GM21619 (cell line): ENCODE data around the gene TMEM255B.

Experiments
- ATAC-seq: cut with Tn5 transposase; IDR thresholded peaks from one replicate; pipeline ENCODE4 v1.9.1; 2021; ENCODE audit not compliant: unreplicated experiment

The TMEM255B gene

DNA sequence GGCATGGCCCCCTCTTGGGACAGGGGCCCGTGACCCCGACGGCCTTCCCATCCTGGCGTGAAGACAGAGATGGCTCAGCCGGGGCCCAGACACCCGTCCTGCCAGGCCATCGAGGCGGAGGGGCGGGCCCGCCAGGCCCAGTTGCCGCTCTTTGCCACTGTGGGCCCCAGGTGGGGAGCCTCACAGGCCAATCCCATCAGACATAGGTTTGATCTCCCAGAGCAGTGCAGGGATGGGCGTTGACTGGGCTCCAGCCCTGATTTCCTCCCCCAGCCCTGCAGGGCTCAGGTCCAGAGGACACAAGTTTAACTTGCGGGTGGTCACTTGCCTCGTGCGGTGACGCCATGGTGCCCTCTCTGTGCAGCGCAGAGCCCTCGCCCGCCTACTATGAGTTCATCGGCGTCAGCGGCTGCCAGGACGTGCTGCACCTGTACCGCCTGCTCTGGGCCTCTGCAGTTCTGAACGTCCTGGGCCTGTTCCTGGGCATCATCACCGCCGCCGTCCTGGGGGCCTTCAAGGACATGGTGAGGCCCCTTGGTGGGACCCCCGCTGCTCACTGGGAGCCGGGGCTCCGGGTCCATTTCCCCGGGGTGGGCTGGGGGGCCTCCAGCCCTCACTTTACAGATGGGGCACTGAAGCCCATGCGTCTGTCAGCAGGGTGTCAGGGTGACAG lies 42.4 kb downstream of the TMEM255B start:
- ATAC-seq: no peak

DNA sequence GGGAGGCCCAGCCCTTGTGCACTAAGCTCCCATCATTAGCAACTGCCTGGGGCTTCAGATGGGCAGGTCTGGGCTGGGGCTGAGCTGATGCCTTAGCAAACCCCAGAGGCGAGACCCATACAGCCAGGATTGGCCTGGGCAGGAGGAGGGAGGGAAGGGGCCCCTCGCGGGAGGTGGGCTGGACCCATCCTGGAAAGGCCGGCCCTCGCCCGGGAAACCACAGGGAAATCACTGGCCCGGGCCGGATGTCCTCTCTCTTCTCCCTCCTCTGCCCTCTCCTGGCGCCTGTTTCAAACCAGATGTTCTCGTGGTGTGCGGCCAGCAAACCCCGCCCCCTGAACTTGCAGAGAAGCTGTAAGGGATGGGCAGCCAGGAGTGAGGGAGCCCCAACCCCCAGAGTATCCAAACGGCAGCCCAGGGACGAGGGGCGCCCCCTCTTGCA lies 43.1 kb downstream of the TMEM255B start:
- no peak for ATAC-seq

DNA sequence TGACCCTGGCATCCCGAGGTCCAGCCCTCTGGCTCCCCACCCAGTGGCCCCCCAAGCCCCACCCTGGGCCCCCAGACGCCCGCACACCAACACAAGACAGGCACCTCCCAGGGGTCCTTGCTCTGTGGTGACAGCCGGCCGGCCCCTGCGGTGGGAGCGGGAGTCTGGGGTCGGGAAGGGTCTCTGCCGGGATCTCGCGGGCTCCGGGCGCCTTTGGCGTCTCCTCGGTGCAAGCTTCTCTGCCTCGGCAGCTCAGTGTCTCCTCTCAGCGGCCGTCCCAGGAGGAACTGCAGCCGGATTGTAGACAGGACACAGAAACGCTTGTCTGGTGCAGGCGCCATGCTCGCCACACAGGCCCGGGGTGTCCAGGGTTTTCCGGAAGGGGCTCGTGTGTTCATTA lies 43.7 kb downstream of the TMEM255B start:
- ATAC-seq: no peak

DNA sequence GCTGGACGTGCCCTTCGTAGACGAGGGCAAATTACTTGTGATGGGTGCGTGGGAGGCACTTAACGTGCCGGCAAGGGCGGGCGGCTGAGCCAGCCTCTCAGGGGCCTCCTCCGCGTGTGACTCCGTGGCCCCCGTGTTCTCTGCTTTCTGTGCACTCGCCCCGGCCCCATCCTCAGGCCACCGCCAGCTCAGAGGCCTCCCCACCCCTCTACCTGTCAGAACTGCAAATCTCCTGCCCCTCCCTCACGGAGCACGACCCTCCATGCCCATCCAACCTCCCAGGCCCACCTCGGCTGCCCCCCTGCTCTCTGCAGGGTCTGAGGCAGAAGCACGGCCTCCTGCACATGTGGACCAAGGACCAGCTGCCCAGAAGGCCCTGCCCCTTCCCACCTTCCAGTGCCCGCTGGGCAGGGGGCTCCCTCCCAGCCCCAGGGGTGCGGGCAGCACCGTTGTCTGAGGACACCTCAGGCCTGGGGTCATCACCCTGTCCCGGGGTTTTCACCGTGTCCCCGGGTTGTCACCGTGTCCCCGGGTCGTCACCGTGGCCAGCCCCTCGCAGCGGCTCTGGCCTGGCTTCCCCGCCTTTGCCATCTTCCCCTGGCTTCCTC lies 44.5 kb downstream of the TMEM255B start:
- ATAC-seq: no peak

DNA sequence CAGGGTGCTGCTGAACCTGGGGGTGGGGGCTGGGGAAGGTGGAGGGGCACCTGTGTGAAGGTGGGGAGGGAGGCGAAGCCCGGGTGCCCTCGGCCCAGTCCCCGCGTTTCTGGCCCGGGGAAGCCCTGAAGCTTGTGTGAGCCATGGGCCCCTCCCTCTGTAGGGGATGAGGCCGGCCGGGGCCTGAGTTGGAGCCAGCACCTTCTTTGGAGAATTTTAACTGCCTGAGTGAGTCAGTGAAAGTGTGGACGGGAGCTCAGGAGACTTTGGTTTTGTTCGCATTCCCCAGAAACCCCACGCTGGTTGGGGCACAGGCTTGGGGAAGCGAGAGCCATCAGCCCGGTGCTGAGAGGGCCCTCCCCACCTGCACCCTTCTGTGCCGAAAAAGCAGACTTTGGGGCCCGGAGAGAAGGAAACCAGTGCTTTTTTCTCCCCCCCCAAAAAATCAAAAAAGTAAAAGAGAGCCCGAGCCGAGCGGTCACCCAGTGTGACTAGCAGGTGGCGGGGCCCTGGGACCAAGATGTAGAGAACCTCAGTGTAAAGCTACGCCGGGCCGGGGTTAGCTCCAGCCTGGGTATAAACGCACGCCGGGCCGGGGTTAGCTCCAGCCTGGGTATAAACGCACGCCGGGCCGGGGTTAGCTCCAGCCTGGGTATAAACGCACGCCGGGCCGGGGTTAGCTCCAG lies 45.1 kb downstream of the TMEM255B start:
- ATAC-seq: no peak

DNA sequence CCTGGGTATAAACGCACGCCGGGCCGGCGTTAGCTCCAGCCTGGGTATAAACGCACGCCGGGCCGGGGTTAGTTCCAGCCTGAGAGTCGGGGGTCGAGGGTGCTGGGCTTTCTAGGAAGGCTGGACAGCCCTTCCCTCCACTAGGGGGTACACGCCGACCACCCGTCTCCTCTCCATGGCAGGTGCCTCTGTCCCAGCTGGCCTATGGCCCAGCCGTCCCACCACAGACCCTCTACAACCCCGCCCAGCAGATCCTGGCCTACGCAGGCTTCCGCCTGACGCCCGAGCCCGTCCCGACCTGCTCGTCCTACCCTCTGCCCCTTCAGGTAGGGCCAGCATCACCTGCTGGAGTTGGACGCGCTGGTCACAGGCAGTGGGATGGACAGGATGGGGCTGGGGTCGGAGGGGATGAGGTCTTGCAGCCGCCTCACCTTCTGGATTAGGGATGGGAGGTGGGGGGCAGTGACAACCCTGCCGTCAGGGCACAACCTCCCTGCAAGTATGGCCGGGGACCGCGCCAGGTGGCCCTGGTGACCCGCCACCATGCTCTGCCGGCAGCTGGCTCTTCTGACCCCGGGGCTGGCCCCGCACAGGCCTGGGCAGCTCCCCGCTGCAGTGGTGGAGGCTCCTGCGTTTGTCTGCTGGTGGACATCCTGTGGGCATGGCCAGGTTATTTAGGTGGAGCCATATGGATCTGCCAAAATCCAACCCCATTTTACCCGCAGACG lies 45.8 kb downstream of the TMEM255B start:
- ATAC-seq: no peak

DNA sequence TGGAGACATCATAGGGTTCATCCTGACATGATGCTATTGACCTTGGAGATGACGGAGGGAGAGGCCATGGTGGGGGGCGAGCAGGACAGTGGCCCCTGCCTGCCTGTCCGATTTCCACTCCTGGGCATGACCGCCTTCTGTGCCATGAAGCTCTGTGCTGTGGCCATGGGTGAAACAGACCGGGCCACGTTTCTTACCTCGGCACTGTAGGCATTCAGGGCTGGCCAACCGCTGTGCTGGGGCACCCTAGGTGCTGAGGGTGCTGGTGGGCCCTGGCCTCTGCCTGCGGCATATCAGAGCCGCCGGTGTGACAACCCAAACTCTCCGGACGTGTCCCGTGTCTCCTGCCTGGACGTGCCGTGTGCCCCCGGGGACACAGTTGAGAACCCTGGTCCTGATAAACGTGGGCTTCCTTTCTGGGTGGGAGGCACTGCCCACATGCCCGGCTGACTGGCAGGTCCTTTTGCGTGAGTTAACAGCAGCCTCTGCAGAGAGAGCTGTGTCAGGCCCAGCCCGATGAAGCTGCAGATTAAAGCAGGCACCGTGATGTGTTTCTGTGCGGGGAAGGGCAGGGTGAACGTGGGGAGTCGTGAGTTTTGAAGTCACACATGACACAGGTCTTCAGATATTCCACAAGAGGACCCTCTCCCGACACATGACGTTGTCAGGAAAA lies 46.5 kb downstream of the TMEM255B start:
- no peak for ATAC-seq

DNA sequence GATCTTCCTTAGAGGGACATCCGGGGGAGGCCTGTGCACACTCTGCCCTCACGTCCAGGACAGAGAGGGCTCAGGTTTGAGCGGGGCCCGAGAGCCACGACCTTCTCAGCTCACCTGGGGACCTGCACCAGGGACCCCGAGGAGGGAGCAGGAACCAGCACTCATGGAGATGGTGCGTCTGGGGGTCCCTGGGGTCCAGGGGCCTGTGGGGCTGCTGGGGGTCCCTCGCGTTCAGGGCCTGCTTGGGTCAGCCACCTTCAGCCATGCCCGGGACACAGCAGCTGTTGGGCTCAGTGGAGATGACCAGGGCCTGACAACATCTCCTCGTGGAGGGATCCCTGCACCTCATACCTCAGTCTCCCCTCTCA lies 47.1 kb downstream of the TMEM255B start:
- ATAC-seq: no peak

DNA sequence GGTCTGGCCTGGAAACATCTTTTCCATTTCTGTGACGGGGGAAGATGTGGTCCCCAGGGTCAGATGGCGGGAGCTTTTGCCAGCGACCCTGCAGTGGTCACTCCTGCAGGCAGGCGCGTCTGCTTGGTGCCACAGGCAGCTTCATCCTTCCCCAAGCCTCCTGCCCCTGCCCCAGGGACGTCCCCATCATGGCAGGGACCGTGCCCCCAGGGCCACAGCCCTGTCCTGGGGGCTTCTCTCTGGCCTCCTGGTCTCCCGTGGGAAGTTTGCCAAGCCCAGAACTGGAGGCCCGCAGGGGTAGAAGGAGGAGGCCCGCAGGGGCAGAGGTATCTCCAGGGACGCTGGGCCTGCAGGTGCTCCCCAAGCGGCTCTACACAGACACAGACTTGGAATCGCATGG lies 47.5 kb downstream of the TMEM255B start:
- no peak for ATAC-seq

DNA sequence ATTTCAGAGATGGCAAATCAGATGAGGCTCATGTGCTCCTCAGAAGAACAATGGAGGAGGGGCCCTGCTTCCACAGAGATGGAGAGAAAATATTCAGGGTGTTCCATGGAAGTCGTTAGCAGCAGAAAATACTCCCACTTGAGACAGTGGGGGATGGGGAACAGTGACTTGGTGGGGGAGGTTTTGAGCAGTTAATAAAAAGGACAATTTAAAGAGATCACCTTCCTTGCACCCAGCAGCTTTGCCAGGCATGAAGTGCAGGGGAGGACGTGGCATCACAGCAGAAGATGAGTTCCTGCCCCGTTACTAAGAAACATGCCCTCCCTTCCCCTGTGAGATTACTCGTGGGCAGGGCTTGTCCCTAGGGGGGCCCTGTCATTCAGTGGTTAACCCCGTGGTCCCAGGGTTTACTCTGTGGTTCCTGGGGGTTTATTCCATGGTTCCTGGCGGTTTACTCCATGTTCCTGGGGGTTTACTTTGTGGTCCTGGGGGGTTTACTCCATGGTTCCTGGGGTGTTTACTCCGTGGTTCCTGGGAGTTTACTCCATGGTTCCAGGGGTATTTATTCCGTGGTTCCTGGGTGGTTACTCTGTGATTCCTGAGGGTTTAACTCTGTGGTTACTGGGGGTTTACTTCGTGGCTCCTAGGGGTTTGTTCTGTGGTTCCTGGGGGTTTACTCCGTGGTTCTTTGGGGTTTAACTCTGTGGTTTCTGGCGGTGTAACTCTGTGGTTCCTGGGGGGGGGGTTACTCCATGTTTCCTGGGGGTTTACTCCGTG lies 49.2 kb downstream of the TMEM255B start:
- no peak for ATAC-seq

DNA sequence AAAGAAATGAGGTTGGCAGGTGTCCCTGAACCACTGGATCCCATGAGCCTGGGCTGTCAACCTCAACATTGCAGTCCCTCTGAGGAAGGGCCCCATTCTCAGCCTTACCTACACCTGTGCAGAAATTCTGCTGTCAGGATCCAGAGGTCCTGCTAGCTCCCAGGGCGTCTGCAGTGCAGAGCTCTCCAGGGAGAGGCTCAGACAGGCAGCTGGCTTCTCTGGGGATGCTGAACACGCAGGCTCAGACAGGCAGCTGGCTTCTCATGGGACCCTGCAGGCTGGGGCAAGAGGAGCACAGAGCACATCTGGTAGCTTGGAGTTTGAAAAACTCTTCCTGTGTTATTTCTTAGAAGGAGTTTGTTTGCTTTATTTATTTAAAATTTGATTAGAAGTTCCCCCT lies 50.9 kb downstream of the TMEM255B start:
- no peak for ATAC-seq

DNA sequence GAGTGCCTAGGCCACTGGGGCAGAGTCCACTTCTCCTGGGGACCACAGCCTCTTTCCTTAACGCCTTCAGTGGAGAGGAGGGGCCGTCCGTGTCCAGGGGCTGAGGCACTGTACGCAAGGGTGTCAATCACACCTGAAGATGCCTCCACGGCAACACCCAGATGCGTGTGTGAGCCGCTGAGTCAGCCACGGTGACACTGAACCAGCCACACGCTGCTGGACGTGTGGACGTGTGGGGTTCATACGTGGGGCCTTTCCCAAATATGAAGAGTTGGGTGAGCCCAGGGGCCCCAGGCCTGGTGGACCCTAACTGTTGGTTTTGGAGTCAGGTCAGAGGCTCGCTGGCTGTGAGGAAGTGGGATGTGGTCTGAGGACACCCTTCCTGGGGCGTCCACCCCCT lies 51.6 kb downstream of the TMEM255B start:
- no peak for ATAC-seq

DNA sequence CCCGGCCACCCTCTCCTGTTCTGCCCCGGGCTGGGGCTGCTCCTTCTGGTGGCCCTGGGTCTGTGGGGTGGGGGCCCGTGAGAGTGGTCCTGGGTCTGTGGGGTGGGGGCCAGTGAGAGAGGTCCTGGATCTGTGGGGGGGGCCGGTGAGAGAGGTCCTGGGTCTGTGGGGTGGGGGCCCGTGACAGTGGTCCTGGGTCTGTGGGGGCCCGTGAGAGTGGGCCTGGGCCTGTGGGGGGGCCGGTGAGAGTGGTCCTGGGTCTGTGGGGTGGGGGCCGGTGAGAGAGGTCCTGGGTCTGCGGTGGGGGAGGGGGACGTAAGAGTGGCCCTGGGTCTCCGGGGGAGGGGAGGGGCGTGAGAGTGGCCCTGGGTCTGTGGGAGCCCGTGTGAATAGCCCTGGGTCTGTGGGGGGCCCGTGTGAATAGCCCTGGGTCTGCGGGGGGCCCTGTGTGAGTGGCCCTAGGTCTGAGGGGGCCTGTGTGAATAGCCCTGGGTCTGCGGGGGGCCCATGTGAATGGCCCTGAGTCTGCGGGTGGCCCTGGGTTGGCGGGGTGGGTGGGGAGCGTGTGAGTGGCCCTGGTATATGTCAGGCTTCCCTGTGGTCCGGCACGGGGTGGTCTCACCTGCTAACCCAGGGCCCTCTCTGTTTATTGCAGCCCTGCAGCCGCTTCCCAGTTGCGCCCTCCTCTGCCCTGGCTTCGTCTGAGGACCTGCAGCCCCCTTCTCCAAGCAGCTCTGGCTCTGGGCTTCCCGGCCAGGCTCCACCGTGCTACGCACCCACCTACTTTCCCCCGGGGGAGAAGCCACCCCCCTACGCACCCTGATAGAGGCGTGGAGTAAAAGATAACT lies 52.3 kb downstream of the TMEM255B start:
- no peak for ATAC-seq

DNA sequence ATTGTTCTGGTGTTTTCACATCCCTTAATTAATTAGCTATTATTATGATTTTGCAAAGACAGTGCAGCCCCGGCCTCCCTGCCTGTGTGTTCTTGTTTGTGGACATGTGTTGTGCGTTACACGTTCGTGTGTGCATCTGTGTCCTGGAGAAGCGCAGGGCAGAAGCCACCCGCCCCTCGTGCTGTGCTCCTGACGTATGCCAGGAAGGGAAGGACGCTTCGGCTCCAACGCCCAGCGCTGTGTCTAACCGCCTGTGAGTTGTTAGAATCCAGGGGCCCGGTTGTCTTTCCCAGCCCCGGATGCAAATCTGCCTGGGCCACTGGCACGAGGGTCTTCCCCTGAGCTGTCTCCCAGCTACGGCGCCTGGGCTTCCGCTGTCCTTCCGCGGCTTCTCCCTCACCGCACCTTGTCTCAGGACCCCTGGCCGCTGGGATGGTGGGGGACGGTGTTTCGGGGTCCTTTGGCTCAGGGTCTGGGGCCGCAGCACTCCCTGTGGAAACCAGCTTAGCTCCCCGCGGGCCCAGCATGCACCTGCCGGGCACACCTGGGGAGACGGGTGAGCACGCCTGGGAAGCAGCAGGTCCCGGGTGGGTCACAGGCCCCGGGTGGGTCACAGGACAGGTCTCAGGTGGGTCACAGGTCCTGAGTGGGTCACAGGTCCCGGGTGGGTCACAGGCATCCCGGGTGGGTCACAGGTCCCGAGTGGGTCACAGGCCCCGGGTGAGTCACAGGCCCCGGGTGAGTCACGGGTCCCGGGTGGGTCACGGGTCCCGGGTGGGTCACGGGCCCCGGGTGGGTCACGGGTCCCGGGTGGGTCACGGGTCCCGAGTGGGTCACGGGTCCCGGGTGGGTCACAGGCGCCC lies 53.4 kb downstream of the TMEM255B start:
- ATAC-seq: no peak

DNA sequence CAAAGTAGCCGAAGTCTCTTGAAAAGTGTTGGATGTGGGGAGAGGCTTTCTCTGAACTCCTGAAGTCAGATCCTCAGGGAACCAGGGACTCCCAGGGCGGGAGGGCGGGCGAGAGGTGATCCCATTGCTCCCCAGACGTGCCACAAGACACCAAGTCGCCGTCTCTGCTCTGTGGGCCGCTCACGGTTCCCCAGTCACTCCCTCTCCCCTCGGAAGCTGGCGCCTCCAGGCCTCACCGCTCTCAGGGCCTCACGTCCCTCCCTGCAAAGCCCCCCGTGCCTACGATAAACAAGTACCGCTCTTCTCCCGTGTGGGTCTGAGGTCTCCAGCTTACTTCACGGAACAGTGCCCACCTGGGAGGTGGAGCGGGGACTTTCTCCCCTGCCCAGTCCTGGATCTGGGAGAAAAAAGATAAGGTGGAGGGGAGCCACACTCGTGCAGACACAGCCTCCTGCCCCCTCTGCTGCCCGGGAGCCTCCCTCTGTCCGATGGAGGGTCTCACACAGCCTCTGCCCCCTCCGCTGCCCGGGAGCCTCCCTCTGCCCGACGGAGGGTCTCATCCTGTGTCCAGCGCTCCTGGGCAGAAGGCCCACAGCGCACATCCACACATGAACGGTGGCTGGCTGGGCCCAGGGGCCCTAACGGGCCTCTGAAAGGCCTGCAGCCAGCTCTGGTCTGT lies 54.2 kb downstream of the TMEM255B start:
- ATAC-seq: no peak

DNA sequence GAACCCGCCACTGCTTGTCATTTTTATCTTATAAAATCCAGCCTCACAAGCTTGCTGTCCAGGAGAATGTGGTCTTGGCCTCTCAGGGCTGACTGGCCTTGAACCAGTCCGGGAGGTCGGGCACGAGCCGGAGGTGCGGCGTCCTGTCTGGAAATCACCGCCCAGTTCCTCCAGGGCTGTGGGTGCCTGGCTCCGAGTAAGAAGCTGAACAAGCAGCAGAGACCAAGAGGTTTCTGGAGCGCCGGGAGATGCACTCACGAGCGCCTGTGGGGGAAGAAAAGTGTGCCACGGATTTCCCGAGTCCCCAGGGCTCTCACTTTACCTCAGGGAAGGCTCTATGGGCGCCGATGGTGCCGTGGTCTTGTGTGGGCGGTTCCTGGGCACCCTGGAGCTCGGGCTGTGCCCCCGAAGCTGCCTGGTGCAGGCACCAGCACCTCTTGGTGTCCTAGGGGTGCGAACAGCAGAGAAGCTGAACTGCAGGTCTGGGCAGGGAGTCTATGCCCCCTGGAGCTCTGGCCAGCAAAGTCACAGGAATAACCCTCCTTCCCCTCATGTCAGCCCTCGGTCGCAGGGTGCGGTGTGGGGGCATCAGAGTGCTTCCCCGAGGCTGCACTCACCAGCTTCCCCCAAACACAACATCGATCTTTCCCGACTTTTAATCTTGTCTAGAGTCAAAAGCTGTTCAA lies 54.9 kb downstream of the TMEM255B start:
- no peak for ATAC-seq

DNA sequence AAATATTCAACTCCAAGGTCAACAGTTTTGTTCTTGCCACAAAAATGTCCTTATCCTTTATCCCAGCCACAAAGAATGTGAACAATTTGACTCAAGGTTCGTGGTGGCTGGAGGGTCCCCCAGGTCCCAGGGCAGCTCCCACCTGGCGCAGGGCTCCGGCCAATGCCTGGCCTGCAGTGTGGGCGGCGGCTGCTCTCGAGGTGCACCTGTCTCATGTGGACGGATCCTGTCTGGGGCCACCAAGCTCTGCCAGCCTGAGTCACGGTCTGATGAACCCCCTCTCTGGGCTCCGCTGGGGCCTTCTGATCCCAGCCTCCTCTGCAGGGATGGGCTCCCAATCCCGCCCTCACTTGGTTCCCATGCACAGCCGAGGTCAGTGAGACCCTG lies 55.4 kb downstream of the TMEM255B start:
- ATAC-seq: no peak
